ENCODE data around the gene DLGAP4.

- no peak for TF ChIP-seq BHLHE40 (IDR thresholded peaks at IDR 0.05; ENCODE audit: borderline replicate concordance)
- TF ChIP-seq FOXK2 (IDR thresholded peaks at IDR 0.05): no peak
- no peak for TF ChIP-seq ZNF384 (IDR thresholded peaks at IDR 0.05)
Measured at GRCh38 chr20:36362978-36363713, 57.0 kb downstream of the DLGAP4 start.
